HepG2 (cell line): ENCODE data around the gene MAMSTR. TPM values are rescaled to one million over a fixed set of nuclear protein-coding genes. Genes with fewer than 3 reads are reported as not detected.

Experiments
- ATAC-seq: fragments of 200-7000 bp; cut with Tn5 transposase; 3 replicates; pipeline ENCODE4 v1.9.1; 2020; ENCODE audit warnings: mild to moderate bottlenecking, moderate library complexity
- BruUV-seq: library from RNA; stranded (reverse); fragments of 400-500 nt; replicated peaks from 2 replicates; lab custom pipeline; 2021; lab: Mats Ljungman, UMichigan
- CTCF ChIA-PET: fragments of 300-600 bp; formaldehyde crosslinking; extraction: SDS; loops from one replicate; lab custom pipeline; 2021; ENCODE audit warnings: low total read pairs, inconsistent platforms, low intra/inter-chr PET ratio; lab: Yijun Ruan, JAX
- POLR2A ChIA-PET: fragments of 350-600 bp; sonication (Branson Sonifier 250); formaldehyde crosslinking; loops from one replicate; lab custom pipeline; 2020; ENCODE audit warnings: antibody characterized with exemption, inconsistent platforms; lab: Yijun Ruan, JAX
- DNase-seq: peaks from one replicate; pipeline ENCODE4 v3.0.0-alpha.2; 2015; ENCODE audit warnings: low spot score
- FAIRE-seq: peaks from 3 replicates; lab custom pipeline; 2011; peaks lifted over from hg19 to GRCh38; lab: Jason Lieb, UNC
- H2AFZ ChIP-seq: one replicate; pipeline ENCODE4 v1.6.1; 2011; ENCODE audit warnings: low read length, inconsistent platforms
- H3K27ac ChIP-seq: fragments of 300-600 bp; 3 replicates; pipeline ENCODE4 v1.8.0; 2011; ENCODE audit warnings: mixed run types, mild to moderate bottlenecking, mixed read lengths, low read length, inconsistent platforms; ENCODE audit not compliant: insufficient read depth; ENCODE audit errors: extremely low read length
- H3K27me3 ChIP-seq, 2 experiments: fragments of 200-600 bp in 1 of 2; 2 replicates in 1 of 2; 3 replicates in 1 of 2; pipeline versions ENCODE4 v1.6.0 to v1.8.0; 2011; ENCODE audit warnings: low read length in 2 of 2, mild to moderate bottlenecking in 2 of 2, moderate library complexity in 2 of 2, inconsistent platforms in 1 of 2; ENCODE audit not compliant: insufficient read depth in 2 of 2, control insufficient read depth in 1 of 2
- H3K36me3 ChIP-seq, 2 experiments: fragments of 200-600 bp in 1 of 2; replicated peaks in 1 of 2; 2 replicates in 1 of 2; 3 replicates in 1 of 2; pipeline versions ENCODE4 v1.5.1 to v1.8.0; 2011; ENCODE audit warnings: low read length in 2 of 2, inconsistent platforms in 1 of 2; ENCODE audit not compliant: insufficient read depth in 2 of 2, control insufficient read depth in 1 of 2
- H3K4me1 ChIP-seq: 2 replicates; pipeline ENCODE4 v1.5.1; 2012; ENCODE audit warnings: low read length, inconsistent platforms; ENCODE audit not compliant: insufficient read depth
- H3K4me2 ChIP-seq: 2 replicates; pipeline ENCODE4 v1.6.0; 2011; ENCODE audit warnings: low read depth, low read length, inconsistent platforms
- H3K4me3 ChIP-seq, 3 experiments: fragments of 200-600 bp in 1 of 3; sonication (generic), shearing (Covaris generic) in 1 of 3; replicated peaks in 1 of 3; 2 replicates each; pipeline ENCODE4 v1.5.1; 2011 to 2016; ENCODE audit warnings: low read length in 3 of 3, inconsistent platforms in 2 of 3, low read depth in 2 of 3, mild to moderate bottlenecking in 2 of 3, control low read depth in 1 of 3, mixed read lengths in 1 of 3; ENCODE audit not compliant: insufficient read depth in 1 of 3
- H3K79me2 ChIP-seq: one replicate; pipeline ENCODE4 v1.6.1; 2011; ENCODE audit warnings: low read length, inconsistent platforms; ENCODE audit not compliant: insufficient read depth
- H3K9ac ChIP-seq: 2 replicates; pipeline ENCODE4 v1.6.0; 2011; ENCODE audit warnings: mild to moderate bottlenecking, low read depth, low read length, inconsistent platforms; ENCODE audit not compliant: insufficient read depth
- H3K9me3 ChIP-seq: 2 replicates; pipeline ENCODE4 v1.5.1; 2012; ENCODE audit warnings: mild to moderate bottlenecking, low read length
- H4K20me1 ChIP-seq: 2 replicates; pipeline ENCODE4 v1.6.0; 2011; ENCODE audit warnings: inconsistent platforms, mild to moderate bottlenecking, low read length, moderate library complexity; ENCODE audit not compliant: insufficient read depth
- AFF4 ChIP-seq: sonication (generic); formaldehyde crosslinking; IDR thresholded peaks from 2 replicates; pipeline ENCODE4 v1.4.0; 2020; ENCODE audit warnings: missing genetic modification reagents
- BCL3 ChIP-seq: sonication (generic); formaldehyde crosslinking; IDR thresholded peaks from 2 replicates; pipeline ENCODE4 v1.5.1; 2020; ENCODE audit warnings: mild to moderate bottlenecking, missing genetic modification reagents, moderate library complexity
- FOXP4 ChIP-seq: sonication (generic); formaldehyde crosslinking; IDR thresholded peaks from 2 replicates; pipeline ENCODE4 v1.4.0; 2020; ENCODE audit warnings: missing genetic modification reagents
- MYNN ChIP-seq: sonication (generic); formaldehyde crosslinking; IDR thresholded peaks from 2 replicates; pipeline ENCODE4 v1.4.0; 2020; ENCODE audit warnings: mild to moderate bottlenecking, low read depth, missing genetic modification reagents
- PHF21A ChIP-seq: sonication (generic); formaldehyde crosslinking; IDR thresholded peaks from 2 replicates; pipeline ENCODE4 v1.5.0; 2020; ENCODE audit warnings: mild to moderate bottlenecking, missing genetic modification reagents
- RXRA ChIP-seq: sonication (generic); formaldehyde crosslinking; IDR thresholded peaks from 2 replicates; pipeline ENCODE4 v1.5.1; 2020; ENCODE audit warnings: missing genetic modification reagents
- TGIF2 ChIP-seq: IDR thresholded peaks from 2 replicates; pipeline ENCODE4 v1.6.1; 2016; ENCODE audit warnings: control low read depth, missing compliant biosample characterization
- UBTF ChIP-seq: sonication (generic); formaldehyde crosslinking; IDR thresholded peaks from 2 replicates; pipeline ENCODE4 v1.4.0; 2020; ENCODE audit warnings: mild to moderate bottlenecking, missing genetic modification reagents
- ZGPAT ChIP-seq: IDR thresholded peaks from 2 replicates; pipeline ENCODE4 v1.6.1; 2016; ENCODE audit warnings: mild to moderate bottlenecking
- ZNF224 ChIP-seq: sonication (generic); formaldehyde crosslinking; IDR thresholded peaks from 2 replicates; pipeline ENCODE4 v1.5.0; 2020; ENCODE audit warnings: mild to moderate bottlenecking, missing genetic modification reagents
- ZNF235 ChIP-seq: sonication (generic); formaldehyde crosslinking; IDR thresholded peaks from 2 replicates; pipeline ENCODE4 v1.8.1; 2023; ENCODE audit warnings: mild to moderate bottlenecking, missing genetic modification reagents, borderline replicate concordance
- ZNF331 ChIP-seq: sonication (generic); formaldehyde crosslinking; IDR thresholded peaks from 2 replicates; pipeline ENCODE4 v1.4.0; 2020; ENCODE audit warnings: missing genetic modification reagents
- ZNF616 ChIP-seq: sonication (generic); formaldehyde crosslinking; IDR thresholded peaks from 2 replicates; pipeline ENCODE4 v1.5.0; 2020; ENCODE audit warnings: low read depth, mild to moderate bottlenecking, missing genetic modification reagents
- WGBS: methylation state at CpG from one replicate; pipeline ENCODE4 v1.1.6; 2017; ENCODE audit warnings: low lambda C conversion rate; 5-methylcytosine and 5-hydroxymethylcytosine counted together
- in situ Hi-C: cut with HindIII; loops from 2 replicates; pipeline ENCODE4 v1.10.0; 2017; ENCODE audit warnings: low pct_unique_long_range_greater_than_20kb; ENCODE audit not compliant: extremely low pct_ligation_motif_present
- intact Hi-C: fragments of 100-400 bp; cut with micrococcal nuclease; formaldehyde crosslinking; loops from one replicate; pipeline ENCODE4 v1.10.0; 2022; ENCODE audit not compliant: unreplicated experiment
- polyA plus RNA-seq, 8 experiments: library from polyadenylated mRNA; depleted of rRNA in 3 of 8; stranded (reverse) in 7 of 8; unstranded in 1 of 8; fragments of >200 nt; fragmentation: Illumina TruSeq in 4 of 8; extraction: Trizol in 4 of 8; gene quantifications; 2 replicates each; pipeline versions ENCODE4 v1.2.1 to v1.2.3, GENCODE V29; 2011 to 2016; ENCODE audit warnings: low read depth in 4 of 8, missing spikeins in 1 of 8, mixed read lengths in 1 of 8; ENCODE audit not compliant: insufficient read depth in 1 of 8
- total RNA-seq, 5 experiments: library from RNA; depleted of rRNA; stranded (reverse); fragments of >200 nt; fragmentation: Illumina TruSeq; extraction: Trizol; gene quantifications; 2 replicates each; pipeline ENCODE4 v1.2.3, GENCODE V29; 2016; ENCODE audit warnings: low read depth in 1 of 5

MAMSTR gene
- total and polyA plus RNA-seq, 2 of the 13 experiments (the other 11 are each of a cell fraction or from before 2014, with no cell fraction given), result 2.2 to 2.4 TPM

- Histone ChIP-seq H3K4me3 (no peak overlapping the region), H3K9ac (no peak overlapping the region), H3K4me2 (no peak overlapping the region), H3K27ac (no peak overlapping the region), H2AFZ (no peak overlapping the region), H3K27me3 (no peaks in the 10 kb centered on the region), H3K9me3 (no peaks in the 10 kb centered on the region), H3K36me3 (no peaks in the 10 kb centered on the region), H3K4me1 (peaks cover 13% of the 10 kb centered on the region), H4K20me1 (no peaks in the 10 kb centered on the region), H3K79me2 (no peaks in the 10 kb centered on the region)
- DNase-seq, result no peak
- BruUV-seq, result no TSS peak
- in situ Hi-C loops (no loop called here), intact Hi-C loops (no loop called here)
- ATAC-seq, result no peak
- FAIRE-seq, result no peak
- ChIA-PET CTCF (no interaction called here), POLR2A (no interaction called here)
- WGBS, result 89% methylated on average over 33 of the region's 77 CpGs
- TF ChIP-seq ZGPAT (CRISPR knock-in tag), result no peak
- TF ChIP-seq TGIF2 (CRISPR knock-in tag), result no peak
- TF ChIP-seq RXRA (CRISPR knock-in tag), result no peak
- no peak for TF ChIP-seq ZNF235 (CRISPR knock-in tag)
- no peak for TF ChIP-seq ZNF616 (CRISPR knock-in tag)
- TF ChIP-seq AFF4 (CRISPR knock-in tag), result no peak
- no peak for TF ChIP-seq FOXP4
- TF ChIP-seq MYNN, result no peak
- no peak for TF ChIP-seq ZNF224
- no peak for TF ChIP-seq PHF21A (CRISPR knock-in tag)
- TF ChIP-seq ZNF331 (CRISPR knock-in tag), result no peak
- no peak for TF ChIP-seq BCL3
- TF ChIP-seq UBTF, result no peak
Measured at GRCh38 chr19:48728911-48729664, 9.6 kb upstream of the MAMSTR start.
